Activated effector memory CD4-positive, alpha-beta T cell treated with Interleukin-2 at 50 U/mL for 16 hours (primary cell): Measurements from ENCODE around the gene MYOCOS.

Source experiments
- DNase-seq: peaks from one replicate; pipeline ENCODE4 v3.0.0-alpha.2; 2020

The MYOCOS gene

DNA sequence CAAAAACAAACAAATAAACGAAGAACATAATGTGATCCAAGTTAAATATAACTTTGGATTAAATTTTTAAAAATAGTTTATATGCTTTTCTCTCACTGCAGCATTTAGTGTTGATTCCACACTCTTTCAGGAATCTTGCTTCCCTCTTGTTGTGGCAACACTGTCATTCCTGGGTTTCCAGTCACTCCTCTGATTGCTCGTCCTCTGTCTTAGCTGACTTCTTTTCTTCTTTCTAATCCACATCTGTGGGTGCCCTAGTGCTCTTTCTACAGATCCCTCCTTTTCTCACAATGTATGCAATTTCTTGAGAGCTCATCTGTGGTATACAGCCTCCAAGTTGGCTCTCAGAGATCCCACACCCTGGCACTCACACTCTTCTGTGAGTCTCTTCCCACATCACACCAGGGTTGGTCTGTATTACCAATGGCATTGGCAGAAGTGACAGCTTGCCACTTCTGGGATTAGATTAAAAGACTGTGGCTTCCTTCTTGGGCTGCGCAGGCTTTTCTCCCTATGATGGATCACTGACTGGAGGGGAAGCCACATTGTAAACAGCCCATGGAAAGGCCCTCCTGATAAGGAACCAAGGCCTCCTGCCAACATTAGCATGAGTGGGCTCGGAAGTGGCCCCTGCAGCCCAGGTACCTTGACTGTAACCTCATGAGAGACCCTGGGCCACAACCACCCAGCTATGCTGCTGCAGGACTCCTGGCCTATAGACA lies 42.0 kb downstream of the MYOCOS start:
- DNase-seq, result no peak

DNA sequence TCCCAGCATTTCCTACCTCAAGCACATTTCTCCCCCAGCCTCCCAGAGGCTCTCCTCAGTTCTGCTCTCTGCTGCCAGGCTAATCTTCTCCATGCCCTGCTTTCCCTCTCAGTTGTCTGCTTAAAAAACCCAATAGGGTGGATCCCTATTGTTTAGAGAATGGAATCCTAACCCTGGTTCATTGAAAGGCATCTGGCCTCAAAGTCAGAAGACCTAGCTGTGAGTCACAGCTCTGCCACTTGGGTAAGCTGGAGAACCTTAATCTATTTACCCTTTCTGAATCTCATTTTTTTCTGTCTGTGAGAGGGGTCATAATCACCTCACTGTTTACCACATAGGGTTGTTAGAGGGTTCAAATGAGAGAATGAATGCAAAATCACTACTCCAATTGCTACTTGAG lies 42.9 kb downstream of the MYOCOS start:
- no peak for DNase-seq

DNA sequence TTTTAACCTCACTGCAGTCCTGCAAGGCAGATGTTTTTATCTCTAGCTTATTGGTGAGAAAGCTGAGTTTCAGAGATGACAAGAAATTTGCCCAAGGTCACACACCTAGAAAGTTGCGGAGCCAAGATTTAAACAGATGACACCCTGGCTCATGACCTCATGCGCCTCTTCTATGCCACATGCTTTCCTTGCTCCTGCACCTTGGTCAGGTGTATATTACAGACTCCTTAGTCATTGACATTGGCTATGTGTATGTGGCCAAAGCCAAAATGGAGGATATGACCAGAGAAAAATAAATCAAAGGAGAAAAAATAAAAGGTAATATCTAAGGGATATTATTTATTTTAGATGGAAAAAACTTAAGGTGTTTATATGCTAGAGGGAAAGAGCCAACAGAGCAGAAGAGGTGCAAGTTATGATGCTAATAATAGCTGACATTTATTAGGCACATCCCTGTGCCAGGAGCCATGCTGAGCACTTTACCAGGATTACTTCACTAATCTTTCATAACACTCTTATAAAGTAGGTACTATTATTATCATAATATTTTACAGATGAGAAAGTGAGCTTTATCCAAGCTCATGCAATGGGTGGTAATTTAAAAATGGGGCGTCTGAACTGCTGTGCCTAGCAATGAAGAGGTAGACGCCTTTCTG lies 44.2 kb downstream of the MYOCOS start:
- no peak for DNase-seq

DNA sequence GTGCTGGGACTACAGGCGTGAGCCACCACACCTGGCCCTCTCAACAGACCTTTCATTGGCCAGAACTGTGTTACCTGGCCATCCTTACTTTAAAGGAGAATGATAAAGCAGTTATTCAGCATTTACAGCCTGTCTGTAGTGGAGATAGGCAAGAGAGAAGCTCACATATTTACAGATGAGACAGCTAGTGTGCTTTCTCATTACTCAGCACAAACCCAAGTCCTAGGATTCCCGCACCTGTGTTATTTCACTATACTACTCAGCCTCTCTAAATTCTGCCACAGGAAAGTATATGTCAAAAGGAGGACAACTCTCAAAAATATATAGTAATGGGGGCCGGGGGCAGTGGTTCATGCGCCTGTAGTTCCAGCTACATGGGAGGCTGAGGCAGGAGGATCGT lies 46.3 kb downstream of the MYOCOS start:
- no peak for DNase-seq

DNA sequence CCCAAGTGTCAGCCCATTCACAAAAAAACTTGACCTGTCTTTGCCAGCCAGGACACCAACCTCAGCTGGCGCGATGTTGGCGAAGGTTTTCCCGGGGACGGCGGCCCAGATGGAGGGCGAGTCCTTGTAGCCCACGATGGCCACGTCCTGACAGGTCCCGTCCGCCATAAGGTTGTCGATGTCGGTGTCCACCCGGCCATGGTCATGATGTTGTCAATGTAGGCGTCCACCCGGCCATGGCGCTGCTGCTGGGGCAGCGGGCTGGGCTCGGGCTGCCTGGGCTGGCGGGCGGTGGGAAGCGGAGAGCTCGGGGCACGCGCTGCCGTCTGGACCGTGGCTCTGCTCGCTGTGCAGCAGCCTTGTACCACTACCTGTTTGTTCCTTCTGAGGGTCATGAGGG lies 48.7 kb downstream of the MYOCOS start:
- DNase-seq, result no peak

DNA sequence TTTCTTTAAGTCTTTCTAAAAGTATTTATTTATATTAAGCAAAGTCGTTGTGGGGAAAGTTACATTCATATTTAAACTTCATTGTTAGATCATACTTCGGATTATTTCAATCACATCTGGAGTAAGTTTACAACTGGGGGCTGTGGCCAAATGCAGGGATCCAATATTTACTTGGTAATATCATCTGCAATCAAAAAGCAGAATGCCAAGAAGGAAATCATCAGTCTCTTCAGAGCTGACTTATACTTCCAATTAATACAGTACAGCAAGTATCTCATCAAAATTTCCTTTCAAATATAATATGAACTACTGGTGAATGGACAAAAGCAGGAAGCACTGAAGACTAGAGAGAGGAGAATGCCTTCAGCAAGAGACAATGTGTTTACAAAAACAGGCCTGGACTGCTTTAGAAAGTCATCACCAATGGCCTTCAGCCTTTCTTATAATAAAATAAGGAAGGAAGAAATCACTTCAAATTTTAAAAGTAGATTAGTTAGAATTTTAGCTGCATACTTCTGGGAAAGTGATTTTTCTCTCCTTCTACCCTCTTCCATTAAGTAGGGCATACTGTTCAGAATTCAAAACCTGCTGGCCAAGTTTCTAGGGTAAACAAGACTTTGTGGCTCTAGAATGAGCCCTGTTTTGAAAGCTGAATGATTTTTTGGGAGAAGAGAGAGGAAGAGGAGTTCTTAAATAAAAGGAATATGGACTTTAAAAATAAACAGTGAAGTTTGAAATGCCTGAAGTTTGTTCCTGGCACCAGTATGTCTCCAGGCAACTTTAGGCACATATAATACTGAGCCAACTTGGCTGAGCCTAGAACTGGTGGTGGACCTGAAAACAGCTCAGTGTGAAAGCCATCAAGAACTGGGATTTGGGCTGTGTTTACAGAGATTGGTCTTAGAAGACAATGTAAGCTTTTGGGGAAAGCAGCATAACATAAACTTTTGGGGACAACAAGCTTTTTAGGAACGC lies 52.7 kb downstream of the MYOCOS start:
- DNase-seq, result no peak
